ENCODE results near the gene TPRN.

The TPRN gene

DNA sequence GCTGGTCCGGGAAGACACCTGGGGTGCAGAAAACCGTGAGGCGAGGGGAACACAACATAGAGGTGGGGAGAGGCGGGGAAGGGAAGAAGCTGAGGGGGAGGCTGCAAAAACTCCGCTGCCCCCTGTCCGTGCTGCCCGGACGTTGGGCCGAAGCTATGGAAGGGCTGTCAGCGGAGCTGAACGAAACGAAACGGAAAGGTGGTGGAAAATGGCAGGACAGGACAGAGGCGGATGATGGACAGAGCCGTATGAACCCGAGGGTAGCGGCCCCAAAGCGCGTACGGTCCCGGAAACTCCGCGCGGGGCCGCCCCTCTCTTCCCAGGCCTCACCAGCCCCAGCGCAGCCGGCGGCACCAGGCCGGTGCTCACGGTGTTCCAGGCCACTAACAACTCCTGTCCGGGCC, 12.5 kb downstream of the TPRN start:
- no peak for DNase-seq

DNA sequence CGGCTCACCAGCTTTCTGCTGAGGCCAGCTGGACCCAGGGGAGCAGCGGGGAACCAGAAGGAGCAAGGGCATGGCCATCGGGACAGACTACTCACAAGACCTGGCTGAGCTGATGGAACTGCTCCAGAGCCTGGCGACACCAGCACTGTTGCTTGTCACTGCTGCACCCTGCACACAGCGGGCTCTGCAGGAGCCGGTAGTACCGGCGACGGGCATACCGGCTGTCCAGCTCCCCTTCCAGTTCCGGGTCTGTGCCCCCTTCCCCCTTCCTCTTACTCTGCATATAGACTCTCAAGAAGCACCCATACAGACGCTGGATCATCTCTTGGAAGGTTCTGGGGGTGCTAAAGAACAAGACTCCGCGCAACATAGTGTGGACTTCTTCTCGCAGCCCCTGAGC, 13.2 kb downstream of the TPRN start:
- no peak for DNase-seq

DNA sequence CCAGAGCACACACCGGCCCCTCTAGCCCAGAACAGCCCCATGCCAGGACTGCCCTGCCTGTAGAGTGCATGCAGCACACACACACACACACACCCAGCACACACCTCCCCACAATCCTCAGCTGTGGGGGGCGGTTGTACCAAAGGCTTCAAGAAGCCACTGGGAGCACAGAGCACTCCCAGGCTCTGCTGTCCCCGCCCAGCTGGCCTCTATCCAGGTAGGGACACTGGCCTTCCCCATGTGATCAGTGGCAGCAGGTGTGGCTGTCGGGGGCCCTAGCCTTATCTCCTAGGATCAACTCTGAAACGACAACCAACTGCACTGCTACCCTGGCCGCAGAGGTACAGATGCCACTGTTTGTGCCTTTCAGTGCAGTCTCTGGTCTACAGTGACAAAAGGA, 14.2 kb downstream of the TPRN start:
- DNase-seq, result no peak

DNA sequence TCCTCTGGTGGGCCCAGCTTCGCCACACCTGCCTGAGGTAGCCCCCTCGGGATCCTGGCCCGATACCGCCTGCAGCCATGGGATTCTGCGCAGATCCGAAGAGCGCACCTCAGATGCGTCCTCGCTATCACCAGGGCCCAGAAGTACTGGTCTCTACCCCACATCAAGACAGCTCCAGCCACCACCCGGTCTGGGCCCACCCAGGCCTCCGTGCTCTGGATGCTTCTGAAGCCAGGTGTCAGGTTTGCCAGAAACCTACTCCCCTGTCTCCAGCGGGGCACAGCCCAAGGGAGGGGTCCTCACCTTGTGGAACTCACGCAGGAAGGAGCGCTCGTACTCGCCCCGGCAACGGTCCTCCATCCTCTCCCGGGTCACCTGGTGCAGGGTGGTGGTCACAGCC, 14.6 kb downstream of the TPRN start:
- DNase-seq, result no peak

DNA sequence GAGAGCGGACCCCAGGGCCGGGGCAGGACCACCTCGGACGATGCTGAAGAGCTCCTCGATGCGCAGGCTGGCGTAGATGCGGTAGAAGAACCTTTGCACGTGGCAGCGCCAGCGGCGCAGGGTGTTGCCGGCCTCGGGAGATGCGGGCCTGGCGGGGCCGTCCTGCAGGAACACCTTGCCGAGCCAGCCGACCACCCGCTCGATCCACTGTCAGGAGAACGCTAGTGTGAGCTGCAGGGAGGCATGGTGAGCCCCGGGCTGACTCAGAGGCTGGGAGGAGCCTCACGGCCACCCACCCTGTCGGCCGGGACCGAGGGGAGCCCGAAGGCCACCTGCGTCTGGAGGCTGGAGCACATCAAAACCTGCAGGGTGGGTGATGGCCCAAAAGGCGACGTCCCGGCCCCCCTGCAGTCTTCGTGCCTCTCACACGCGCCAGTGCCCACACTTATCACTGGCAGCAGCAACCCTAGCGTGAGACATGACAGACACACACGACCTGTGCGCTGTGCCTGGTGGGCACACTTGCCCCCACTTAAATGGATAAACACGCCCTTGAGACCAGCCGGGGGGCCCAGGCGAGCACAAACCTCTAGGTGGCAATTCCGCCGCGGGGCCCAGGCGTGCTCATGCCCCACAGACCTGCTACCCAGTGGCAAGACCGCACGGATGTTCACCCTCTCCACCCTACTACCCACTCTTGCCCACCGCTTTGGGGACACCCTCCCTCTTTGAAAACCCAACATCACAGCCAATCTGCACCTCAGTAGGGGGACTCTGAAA, 15.5 kb downstream of the TPRN start:
- no peak for DNase-seq

DNA sequence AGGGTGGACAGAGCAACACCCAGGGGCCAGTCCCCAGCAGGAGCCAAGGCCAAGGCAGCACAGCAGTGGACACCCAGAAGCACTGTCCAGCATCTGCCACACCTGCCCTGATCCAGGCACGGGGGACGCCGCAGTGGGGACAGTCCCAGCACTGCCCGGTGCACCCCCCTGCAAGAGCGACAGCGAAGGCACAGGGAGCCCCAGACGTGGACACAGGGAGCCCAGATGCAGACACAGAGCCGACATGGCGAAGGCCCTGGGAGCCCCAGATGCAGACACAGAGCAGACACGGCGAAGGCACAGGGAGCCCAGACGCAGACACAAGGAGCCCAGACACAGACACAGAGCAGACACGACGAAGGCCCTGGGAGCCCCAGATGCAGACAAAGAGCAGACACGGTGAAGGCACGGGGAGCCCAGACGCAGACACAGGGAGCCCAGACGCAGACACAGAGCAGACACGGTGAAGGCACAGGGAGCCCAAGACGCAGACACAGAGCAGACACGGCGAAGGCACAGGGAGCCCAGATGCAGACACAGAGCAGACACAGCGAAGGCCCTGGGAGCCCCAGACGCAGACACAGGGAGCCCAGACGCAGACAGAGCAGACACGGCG, 16.5 kb downstream of the TPRN start:
- DNase-seq, result no peak

DNA sequence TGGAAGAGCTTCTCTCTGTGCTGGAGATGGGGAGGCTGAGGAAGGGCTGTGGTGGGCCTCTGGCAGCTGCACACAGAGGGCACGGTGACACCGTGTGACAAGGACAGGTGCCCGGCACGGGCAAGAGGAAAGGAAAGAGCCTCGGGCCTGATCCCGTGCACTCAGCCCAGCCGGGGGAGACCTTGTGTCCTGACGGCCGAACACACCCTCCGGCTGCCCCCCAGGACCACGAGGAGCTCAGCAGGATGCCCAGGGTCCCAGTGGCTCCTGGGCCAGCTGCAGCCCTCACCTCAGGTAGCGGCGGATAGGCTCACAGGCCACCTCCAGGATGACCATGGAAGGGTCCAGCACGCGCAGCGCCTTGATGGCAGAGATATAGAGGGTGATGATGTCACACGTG, 17.7 kb downstream of the TPRN start:
- no peak for DNase-seq

DNA sequence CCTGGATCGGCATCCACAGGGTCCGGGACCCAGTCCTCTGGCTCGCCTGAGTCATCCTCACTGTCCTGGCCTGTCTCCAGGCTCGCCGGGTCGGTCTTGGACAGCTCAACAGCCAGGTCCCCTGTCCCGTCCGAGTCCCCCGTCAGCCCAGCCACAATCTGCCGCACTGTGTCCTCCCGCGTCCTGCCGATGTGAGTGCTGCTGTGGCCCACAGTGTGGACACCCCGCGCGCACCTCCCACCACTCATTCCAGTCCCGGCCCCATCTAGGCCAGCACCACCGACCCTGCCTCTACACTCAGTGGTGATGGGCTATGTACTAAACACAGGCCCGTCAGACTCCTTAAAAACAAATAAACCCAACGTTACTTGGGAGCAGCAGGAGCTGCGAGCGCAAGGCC, 18.9 kb downstream of the TPRN start:
- no peak for DNase-seq

DNA sequence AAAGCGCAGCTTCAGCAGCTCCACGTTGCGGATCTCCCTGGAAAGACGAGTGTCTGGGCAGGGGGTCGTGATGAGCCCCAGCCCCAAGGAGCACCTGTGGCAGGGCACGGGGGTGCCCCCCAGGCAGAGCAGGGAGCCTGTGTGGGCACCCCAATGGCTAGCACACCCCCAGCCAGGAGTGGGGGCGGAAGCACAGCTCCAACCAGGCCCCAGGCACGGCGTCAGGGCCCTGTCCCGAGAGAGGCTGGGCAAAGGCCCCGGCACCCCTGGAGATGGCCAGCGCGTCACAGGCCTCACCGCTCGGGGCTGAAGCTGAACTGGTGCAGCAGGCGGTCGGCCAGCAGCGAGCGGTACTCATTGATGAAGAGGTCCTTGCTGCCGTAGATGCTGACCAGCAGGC, 20.1 kb downstream of the TPRN start:
- no peak for DNase-seq

DNA sequence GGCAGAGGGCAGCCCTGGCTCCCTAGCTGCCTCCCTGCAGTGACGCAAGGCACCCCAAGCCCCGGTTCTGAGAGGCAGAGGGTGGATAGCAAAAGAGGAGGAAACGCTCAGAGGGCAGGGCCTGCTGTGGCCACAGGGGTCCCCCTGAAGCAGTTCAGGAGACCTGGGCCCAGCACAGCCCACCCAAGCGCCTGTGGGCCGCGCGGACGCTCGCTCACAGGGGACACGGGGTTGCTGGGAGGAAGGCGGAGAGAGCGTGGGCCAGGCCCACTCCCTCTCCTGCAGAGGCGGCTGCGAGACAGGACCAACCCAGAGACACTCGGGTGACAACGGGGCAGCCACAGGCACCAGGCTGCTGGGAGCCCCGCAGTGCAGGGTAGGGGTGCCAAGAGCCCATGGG, 20.8 kb downstream of the TPRN start:
- no peak for DNase-seq

DNA sequence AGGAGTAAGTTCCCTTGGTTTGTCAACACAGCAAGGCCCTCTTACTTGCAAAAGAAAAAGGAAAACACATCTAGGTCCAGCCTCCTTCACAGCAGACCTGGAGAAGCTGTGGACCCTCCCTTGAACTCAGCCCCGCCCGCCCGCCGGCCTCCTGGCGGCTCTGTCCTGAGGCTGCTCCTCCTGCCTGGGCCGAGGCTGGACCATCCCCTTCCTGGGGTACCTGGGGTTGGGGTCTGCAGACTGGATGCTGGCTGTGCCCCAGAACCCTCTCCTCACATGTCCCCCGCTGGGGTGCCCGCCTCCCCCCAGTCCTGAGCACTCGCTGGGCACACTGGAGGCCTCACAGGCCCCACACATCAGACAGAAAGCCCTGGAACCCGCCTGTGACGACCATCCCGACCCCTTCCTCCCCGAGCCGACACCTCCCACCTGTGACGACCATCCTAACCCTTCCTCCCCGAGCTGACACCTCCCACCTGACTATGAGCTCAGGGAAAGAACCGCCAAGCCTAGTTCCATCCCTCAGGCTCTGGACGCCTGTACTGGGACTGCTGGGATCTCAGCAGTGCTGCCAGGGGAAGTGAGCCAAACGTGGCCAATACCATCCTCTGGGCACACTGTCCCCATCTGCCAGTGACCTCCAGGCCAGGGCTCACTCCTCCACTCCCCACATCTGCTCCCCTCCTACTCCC, 21.5 kb downstream of the TPRN start:
- DNase-seq, result no peak

DNA sequence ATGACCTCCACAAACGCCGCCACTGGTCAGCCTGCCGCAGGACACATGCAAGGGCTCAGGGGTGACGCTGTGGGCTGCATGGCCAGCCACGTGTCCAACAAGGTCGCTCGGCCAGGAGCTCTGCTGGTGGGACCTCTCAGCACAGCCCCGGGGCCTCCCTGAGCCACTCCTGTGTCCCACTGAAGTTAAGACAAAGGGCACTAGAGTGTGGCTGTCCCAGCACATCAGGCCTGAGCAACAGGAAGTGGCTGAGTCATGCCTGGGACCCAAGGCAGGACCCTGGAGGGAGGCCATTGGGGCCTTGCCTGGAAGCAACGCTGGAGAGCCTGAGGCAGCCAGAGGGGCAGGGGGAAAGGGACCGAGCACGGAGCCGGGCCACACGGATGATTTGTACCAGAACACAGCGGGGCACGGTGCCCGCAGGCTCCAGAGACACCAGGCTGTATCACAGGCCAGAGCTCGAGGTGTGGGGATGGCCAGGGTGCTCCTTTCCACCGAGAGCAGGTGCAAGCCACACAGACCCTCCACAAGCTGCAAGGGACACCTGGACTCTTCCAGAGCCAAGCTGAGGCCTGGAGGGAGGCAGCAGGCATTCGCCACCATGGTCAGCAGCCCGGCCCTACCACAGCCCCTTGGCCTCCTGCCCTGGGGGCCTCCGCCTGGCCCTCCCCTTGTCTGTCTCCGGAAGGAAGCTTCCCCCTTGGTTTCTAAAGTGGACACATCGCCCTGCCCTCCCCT, 22.2 kb downstream of the TPRN start:
- no peak for DNase-seq

DNA sequence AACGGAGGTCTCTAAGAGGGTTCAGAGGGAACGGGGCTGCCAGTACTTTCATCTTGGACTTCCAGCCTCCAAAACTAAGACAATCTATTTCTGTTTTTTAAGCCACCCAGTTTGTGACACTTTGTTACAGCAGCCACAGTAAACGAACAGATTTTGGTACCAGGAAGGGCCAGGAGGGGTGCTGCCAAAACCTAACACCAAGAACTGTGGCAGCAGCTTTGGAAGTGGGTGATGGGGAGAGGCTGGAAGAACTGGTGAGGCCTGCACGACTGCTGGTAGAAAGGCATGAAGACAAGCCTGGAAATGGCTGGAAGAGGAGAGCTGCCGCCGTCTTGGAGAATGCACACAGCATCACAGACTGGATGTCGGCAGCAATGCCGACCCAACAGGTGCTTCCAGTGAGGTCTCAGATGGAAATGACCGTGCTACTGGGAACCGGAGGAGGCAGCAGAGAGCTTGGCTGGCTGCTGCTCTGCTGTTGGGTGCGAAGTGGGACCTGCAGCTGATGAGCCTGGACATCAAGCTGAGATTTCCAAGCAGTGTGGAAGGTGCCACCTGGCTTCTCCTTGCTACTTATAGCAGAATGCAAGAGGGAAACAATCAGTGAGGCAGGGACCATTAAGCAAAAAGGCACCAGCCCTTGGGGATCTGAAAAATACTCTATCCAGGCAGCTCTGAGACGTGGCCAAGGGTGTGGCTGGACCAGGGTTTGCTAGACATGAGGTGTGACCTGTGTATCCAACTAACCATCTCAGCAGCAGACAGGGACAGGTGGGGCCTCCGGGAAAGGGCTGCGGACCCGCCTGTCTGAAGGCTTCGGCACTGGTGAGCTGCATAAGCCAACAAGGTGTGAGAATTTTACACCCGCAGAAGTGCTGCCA, 24.0 kb downstream of the TPRN start:
- DNase-seq, result no peak

DNA sequence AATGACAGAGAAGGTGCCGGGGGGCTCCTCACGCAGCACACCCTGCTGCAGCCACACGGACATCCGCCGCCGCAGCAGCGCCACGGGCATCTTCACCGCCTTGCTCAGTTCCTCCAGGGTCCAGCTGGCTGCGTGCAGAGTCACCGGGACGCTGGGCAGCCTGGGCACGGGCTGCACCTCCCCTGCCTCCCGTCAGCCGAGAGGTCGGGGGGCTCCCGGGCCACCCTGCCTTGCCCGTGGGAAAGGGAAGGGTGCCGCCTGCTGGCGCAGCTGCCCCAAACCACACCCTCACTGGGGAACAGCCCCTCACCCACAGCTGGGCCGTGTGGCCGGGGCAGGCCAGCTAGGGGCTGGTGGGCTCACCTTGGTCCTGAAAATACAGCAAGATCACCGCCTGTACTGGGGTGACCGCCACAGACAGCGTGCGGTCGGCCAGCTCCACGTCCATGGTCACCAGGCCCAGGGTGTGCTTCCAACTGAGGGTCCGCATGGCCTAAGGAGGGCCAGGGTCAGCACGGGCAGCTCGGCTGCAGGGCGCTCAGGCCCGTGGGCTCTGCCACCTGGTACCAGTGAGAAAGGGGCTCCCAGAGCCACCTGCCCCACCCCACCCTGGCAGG, 25.1 kb downstream of the TPRN start:
- DNase-seq, result no peak

DNA sequence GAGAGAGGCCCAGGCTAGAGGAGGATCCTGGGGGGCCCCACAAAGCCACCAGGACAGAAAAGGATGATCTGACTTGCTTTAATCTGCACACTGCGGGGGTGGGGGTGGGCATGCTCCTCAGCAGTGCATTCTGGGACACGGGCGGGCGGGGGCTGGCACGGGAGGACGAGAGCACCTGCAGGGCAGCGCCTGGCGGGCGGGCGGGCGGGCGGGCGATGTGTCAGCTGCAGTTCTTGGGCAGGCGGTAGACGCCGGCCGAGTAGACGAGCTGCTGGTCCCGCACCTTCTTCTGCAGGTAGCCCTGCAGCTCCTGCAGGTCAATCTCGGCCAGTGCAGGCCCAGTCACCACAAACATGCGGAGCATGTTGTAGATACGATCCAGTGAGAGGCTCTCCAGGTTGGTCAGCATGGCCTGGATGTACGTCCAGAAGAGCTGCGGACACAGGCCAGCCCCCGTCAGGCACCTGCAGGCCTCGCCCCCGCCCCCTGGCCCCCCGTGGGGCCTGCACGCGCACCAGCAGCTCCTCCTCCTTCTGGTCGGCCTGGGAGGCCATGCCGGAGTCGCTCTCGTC, 25.7 kb downstream of the TPRN start:
- no peak for DNase-seq

DNA sequence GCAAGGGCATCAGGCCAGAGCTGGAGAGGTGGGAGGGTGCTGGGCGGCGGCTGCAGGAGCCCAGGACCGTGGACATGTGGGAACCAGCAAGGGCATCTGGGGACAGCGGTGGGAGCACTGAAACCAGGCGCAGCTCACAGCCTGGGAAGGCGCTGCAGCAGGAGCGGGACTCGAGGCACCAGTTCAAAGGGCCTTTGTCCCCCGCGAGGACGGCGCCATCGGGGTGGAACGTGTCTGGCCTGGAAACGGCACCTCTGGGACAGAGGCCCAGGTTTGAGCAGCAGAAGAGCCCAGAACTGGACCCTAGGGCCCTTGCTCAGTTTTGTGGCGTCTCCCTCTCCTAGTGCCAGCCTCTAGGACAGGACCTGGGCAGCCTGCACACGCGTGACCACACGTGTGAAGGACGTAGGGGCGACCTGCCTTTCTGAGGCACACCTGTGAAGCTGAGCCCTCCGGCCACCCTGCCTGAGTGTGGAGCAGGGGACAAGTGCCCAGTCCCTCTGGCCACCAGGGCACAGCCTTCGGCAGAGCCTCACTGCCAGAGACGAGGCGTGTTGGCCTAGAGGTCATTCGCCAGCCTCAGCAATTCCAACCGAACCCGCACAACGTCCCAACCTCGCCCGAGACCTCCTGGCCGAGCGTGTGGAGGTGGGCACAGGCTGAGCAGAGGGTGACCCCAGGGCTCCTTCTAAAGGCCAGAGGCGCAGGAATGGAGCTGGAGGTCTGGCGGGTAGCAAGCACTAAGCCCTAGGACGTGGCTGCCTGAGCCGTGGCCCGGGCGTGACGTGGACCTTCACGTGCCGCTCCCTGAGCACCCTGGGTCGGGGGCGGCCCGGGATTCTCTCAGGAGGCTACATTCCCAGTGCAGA, 26.5 kb downstream of the TPRN start:
- DNase-seq, result no peak

DNA sequence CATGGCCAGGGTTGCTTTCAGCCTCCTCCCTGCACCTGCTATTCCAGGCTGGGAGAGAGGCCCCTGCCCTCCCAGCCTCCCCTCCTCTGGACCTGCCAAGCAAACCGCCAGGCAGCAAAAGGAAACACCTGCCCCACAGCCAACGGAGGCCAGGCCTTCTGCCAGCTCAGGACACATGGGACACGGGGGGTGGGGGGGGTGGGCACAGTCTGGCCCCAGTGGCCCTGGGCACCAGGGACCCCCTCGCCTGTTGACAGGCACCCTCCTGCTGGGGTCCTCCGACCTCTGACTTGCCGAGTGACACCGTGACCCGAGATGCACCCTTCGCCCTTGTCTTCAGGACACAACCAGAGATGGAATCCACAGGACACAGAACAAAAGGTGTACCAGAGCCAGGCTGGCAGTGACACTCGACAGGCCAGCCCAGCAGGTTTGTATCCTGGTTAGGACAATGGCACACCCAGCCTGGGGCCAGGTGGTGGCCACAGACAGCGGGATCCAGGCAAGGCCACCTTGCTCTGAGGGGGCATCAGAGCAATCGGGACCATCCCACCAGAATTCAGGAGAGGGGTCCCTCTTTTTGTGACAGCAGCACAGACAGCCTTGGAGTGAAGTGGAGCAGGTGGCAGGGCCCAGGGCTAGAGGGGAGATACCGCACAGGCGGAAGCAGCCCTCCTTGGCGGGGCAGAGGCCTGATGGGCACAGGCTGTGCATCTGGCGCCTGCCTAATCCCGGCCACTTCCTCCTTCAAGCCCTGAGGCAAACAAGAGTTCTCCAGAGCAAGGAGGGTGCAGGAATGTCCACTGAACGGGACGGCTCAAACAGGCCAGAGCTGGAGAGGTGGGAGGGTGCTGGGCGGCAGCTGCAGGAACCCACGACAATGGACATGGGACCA, 27.4 kb downstream of the TPRN start:
- DNase-seq, result no peak

DNA sequence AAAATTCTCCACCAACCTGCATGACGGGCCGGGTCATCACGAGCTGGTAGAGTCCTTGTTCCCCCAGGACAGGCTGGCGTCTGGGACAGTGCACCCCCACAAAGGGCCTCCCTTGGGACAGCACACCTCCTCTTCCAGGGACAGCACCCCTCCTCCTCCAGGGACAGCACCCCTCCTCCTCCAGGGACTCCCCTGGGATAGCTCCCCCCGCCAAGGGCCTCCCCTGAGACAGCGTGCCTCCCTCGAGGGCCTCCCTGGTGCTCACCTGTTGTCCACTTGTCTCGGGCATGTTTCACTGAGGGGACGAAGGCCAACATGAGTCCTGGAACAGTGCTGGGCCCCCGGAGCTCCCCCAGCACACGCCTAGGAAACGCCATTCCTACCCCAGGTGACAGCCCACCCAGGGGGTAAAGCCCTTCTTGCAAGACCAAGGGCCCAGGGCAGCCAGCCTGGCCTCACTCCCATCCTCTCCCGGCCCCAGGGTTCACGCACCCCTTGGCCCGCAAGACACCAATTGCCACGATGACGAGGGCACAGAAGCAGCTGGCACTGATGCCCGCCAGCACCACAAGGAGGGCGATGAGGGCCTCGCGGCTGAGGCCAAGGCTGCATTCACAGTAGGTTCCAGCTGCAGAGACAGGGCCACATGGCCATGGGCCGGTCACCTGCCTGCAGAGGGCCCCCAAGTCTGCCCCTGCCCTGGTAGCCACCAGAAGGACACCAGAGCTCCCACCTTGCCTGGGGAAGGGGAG, 29.2 kb downstream of the TPRN start:
- DNase-seq, result no peak

Measured in AML-193 (cell line).